HL-60 (cell line): Measurements from ENCODE around the gene DOCK1.
"Not testable (repeated sequence)": the region's sequence is repeated elsewhere in the genome, so short reads cannot be mapped to it uniquely, and the experiment has no call there.

Experiments used
- DNase-seq, 2 experiments: peaks; one replicate each; pipeline ENCODE4 v3.0.0-alpha.2; 2010 to 2020; ENCODE audit warnings: low read depth in 1 of 2, low spot score in 1 of 2
- H3K27ac ChIP-seq: fragments of 250-450 bp; sonication (Bioruptor Pico); replicated peaks from 2 replicates; pipeline ENCODE4 v1.5.1; 2020; ENCODE audit warnings: mild to moderate bottlenecking, moderate library complexity
- H3K27me3 ChIP-seq: fragments of 250-450 bp; sonication (Bioruptor Pico); 2 replicates; pipeline ENCODE4 v1.5.1; 2021; ENCODE audit warnings: mild to moderate bottlenecking, moderate library complexity; ENCODE audit not compliant: insufficient read depth, poor library complexity, severe bottlenecking
- H3K4me3 ChIP-seq: replicated peaks from 2 replicates; pipeline ENCODE4 v1.5.1; 2011; ENCODE audit warnings: mild to moderate bottlenecking, control low read depth, low read length; ENCODE audit not compliant: insufficient read depth
- GABPA ChIP-seq: IDR thresholded peaks from 2 replicates; pipeline ENCODE4 v1.6.1; 2012; ENCODE audit warnings: low read depth
- POLR2AphosphoS5 ChIP-seq: IDR thresholded peaks from 2 replicates; pipeline ENCODE4 v1.6.1; 2012; ENCODE audit warnings: low read depth
- SPI1 ChIP-seq: IDR thresholded peaks from 2 replicates; pipeline ENCODE4 v1.6.1; 2012; ENCODE audit warnings: low read depth, mild to moderate bottlenecking, borderline replicate concordance
- TF ChIP-seq, protein P1 (sequence below): IDR thresholded peaks from one replicate; pipeline ENCODE4 v1.5.1; 2011; ENCODE audit warnings: low read length, control low read depth, inconsistent platforms; ENCODE audit not compliant: insufficient read depth
- TF ChIP-seq, protein P2 (sequence below): IDR thresholded peaks from 2 replicates; pipeline ENCODE4 v1.6.1; 2012; ENCODE audit warnings: low read depth; ENCODE audit not compliant: insufficient replicate concordance

Gene DOCK1

DNA sequence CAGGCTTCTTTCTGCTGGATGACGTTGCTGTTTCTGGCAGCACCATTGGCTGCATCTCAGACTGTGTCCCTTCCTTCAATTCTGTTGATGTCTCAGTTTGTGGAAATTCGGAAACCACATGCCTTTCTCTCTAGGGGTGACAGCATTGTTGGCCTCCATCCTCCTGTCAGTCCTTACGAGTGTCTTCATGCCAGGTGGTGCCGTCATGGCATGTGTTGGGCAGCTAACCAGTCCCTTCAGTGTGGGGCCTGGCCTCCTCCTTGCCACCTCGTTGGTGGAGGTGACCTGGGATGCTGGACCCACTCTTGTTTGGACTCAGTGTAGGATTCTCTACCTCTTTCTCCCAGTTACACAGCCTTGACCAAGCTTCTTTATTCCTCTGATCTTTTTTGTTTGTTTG lies 402.8 kb downstream of the DOCK1 start:
- DNase-seq = no peak
- Histone ChIP-seq H3K4me3 (no peak overlapping the region), H3K27ac (no peak overlapping the region), H3K27me3 (no peaks in the 10 kb centered on the region)
- TF ChIP-seq SPI1 (no peak), POLR2AphosphoS5 (no peak), GABPA (no peak)
- TF ChIP-seq, protein P1, sequence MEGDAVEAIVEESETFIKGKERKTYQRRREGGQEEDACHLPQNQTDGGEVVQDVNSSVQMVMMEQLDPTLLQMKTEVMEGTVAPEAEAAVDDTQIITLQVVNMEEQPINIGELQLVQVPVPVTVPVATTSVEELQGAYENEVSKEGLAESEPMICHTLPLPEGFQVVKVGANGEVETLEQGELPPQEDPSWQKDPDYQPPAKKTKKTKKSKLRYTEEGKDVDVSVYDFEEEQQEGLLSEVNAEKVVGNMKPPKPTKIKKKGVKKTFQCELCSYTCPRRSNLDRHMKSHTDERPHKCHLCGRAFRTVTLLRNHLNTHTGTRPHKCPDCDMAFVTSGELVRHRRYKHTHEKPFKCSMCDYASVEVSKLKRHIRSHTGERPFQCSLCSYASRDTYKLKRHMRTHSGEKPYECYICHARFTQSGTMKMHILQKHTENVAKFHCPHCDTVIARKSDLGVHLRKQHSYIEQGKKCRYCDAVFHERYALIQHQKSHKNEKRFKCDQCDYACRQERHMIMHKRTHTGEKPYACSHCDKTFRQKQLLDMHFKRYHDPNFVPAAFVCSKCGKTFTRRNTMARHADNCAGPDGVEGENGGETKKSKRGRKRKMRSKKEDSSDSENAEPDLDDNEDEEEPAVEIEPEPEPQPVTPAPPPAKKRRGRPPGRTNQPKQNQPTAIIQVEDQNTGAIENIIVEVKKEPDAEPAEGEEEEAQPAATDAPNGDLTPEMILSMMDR = no peak
- TF ChIP-seq, protein P2, sequence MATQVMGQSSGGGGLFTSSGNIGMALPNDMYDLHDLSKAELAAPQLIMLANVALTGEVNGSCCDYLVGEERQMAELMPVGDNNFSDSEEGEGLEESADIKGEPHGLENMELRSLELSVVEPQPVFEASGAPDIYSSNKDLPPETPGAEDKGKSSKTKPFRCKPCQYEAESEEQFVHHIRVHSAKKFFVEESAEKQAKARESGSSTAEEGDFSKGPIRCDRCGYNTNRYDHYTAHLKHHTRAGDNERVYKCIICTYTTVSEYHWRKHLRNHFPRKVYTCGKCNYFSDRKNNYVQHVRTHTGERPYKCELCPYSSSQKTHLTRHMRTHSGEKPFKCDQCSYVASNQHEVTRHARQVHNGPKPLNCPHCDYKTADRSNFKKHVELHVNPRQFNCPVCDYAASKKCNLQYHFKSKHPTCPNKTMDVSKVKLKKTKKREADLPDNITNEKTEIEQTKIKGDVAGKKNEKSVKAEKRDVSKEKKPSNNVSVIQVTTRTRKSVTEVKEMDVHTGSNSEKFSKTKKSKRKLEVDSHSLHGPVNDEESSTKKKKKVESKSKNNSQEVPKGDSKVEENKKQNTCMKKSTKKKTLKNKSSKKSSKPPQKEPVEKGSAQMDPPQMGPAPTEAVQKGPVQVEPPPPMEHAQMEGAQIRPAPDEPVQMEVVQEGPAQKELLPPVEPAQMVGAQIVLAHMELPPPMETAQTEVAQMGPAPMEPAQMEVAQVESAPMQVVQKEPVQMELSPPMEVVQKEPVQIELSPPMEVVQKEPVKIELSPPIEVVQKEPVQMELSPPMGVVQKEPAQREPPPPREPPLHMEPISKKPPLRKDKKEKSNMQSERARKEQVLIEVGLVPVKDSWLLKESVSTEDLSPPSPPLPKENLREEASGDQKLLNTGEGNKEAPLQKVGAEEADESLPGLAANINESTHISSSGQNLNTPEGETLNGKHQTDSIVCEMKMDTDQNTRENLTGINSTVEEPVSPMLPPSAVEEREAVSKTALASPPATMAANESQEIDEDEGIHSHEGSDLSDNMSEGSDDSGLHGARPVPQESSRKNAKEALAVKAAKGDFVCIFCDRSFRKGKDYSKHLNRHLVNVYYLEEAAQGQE = no peak

DNA sequence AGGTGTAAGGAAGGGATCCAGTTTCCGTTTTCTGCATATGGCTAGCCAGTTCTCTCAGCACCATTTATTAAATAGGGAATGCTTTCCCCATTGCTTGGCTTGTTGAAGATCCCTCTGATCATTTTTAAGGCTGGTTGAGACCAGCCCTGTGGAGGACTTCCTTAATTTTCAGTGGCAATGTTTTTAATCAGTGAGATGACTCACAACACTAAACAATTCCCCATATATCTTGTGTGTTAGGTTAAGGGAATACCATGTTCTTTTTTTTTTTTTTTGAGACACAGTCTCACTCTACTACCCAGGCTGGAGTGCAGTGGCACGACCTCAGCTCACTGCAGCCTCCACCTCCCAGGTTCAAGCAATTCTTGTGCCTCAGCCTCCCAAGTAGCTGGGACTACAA lies 404.4 kb downstream of the DOCK1 start:
- DNase-seq, H3K27ac ChIP-seq, H3K27me3 ChIP-seq, H3K4me3 ChIP-seq: not testable (repeated sequence)

DNA sequence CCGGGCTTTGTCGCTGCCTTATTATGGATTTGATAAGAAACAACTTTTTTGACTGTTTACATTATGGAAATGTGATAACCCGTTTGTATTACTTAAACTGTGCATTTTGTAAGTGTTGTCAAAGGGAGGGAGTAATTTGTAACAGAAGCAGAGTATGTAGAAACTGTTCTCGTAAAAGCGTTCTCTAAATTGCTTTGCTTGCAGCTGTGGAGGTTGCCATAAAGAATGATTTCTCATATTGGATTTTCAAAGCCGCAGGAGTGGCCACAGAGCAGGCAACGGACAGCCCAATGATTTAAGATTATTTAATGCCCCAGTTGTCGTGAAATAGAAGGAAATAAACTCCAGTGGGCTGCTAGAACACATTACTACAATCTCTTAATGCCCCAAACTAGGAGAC lies 405.2 kb downstream of the DOCK1 start:
- TF ChIP-seq POLR2AphosphoS5 = no peak
- TF ChIP-seq SPI1 = no peak
- TF ChIP-seq, protein P1 = no peak
- TF ChIP-seq GABPA = no peak
- TF ChIP-seq, protein P2 = no peak
- Histone ChIP-seq H3K4me3 (no peak overlapping the region), H3K27ac (no peak overlapping the region), H3K27me3 (no peaks in the 10 kb centered on the region)
- no peak for DNase-seq

DNA sequence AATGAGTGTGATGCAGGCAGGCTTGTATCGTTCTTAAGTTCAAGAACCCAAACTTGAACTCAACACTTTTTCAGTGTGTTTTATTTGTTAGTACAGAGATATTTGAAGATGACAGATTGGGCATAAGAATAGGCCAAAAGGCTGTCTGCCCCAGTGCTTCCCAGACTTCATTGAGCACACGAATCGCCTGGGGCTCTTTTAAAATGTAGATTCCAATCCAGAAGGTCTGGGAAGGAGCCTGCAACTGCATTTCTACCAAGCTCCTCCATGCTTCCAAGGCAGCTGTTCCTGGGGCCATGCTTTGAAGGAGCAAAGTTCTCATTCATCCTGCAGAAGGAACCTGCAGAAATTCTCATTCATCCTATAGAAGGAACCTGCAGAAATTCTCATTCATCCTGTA lies 405.7 kb downstream of the DOCK1 start:
- TF ChIP-seq, protein P1 = no peak
- no peak for TF ChIP-seq GABPA
- DNase-seq = no peak
- Histone ChIP-seq H3K27me3 (no peaks in the 10 kb centered on the region), H3K4me3 (no peak overlapping the region), H3K27ac (no peak overlapping the region)
